ENCODE measurements around the gene GRIP2. TPM values are rescaled to one million over a fixed set of nuclear protein-coding genes. Genes with fewer than 3 reads are reported as not detected.

GRIP2 gene
- total RNA-seq, 1 experiment from 2014 or later: not detected

GRCh38 chr3:14536837-14537589 lies 3.1 kb downstream of the GRIP2 start:
- no peak overlapping the region for H3K27ac Mint-ChIP-seq (ENCODE audit: unreplicated experiment)
- H3K4me3 Mint-ChIP-seq (ENCODE audit: low read depth, unreplicated experiment): no peak overlapping the region
- no peaks in the 10 kb centered on the region for H3K4me1 Mint-ChIP-seq (ENCODE audit: low read depth, unreplicated experiment)
- H3K36me3 Mint-ChIP-seq (ENCODE audit: insufficient read depth, unreplicated experiment): no peaks in the 10 kb centered on the region
- BruUV-seq (replicated peaks): no TSS peak
- no peak for TF ChIP-seq CTCF (IDR thresholded peaks at IDR 0.05; ENCODE audit: unreplicated experiment)
- H3K27me3 Mint-ChIP-seq (ENCODE audit: unreplicated experiment): peaks cover 3% of the 10 kb centered on the region
- intact Hi-C loops (cut with micrococcal nuclease; ENCODE audit: unreplicated experiment): no loop called here
- DNase-seq: no peak
- CTCF ChIA-PET: no interaction called here
- no peaks in the 10 kb centered on the region for H3K9me3 Mint-ChIP-seq (ENCODE audit: low read depth, unreplicated experiment)

- Mint-ChIP-seq H3K27me3 (ENCODE audit: unreplicated experiment) (peaks cover 5% of the 10 kb centered on the region), H3K4me3 (ENCODE audit: low read depth, unreplicated experiment) (no peak overlapping the region), H3K9me3 (ENCODE audit: low read depth, unreplicated experiment) (no peaks in the 10 kb centered on the region), H3K27ac (ENCODE audit: unreplicated experiment) (no peak overlapping the region), H3K36me3 (ENCODE audit: insufficient read depth, unreplicated experiment) (no peaks in the 10 kb centered on the region), H3K4me1 (ENCODE audit: low read depth, unreplicated experiment) (no peaks in the 10 kb centered on the region)
- BruUV-seq (replicated peaks): no TSS peak
- intact Hi-C loops (cut with micrococcal nuclease; ENCODE audit: unreplicated experiment): no loop called here
- DNase-seq: no peak
- CTCF ChIA-PET: no interaction called here
- TF ChIP-seq CTCF (IDR thresholded peaks at IDR 0.05; ENCODE audit: unreplicated experiment): no peak
Measured at GRCh38 chr3:14536055-14536815, 3.9 kb downstream of the GRIP2 start.

- Mint-ChIP-seq H3K4me1 (ENCODE audit: low read depth, unreplicated experiment) (no peaks in the 10 kb centered on the region), H3K36me3 (ENCODE audit: insufficient read depth, unreplicated experiment) (no peaks in the 10 kb centered on the region), H3K9me3 (ENCODE audit: low read depth, unreplicated experiment) (no peaks in the 10 kb centered on the region), H3K4me3 (ENCODE audit: low read depth, unreplicated experiment) (no peak overlapping the region), H3K27ac (ENCODE audit: unreplicated experiment) (no peak overlapping the region), H3K27me3 (ENCODE audit: unreplicated experiment) (peaks cover 11% of the 10 kb centered on the region)
- TF ChIP-seq CTCF (IDR thresholded peaks at IDR 0.05; ENCODE audit: unreplicated experiment): no peak
- intact Hi-C loops (cut with micrococcal nuclease; ENCODE audit: unreplicated experiment): no loop called here
- no peak for DNase-seq
- BruUV-seq (replicated peaks): no TSS peak
- CTCF ChIA-PET: no interaction called here
Measured at GRCh38 chr3:14535616-14536015, 4.5 kb downstream of the GRIP2 start.

- no peak overlapping the region for H3K4me3 Mint-ChIP-seq (ENCODE audit: low read depth, unreplicated experiment)
- peaks cover 21% of the 10 kb centered on the region for H3K27me3 Mint-ChIP-seq (ENCODE audit: unreplicated experiment)
- TF ChIP-seq CTCF (IDR thresholded peaks at IDR 0.05; ENCODE audit: unreplicated experiment): no peak
- no peaks in the 10 kb centered on the region for H3K36me3 Mint-ChIP-seq (ENCODE audit: insufficient read depth, unreplicated experiment)
- H3K27ac Mint-ChIP-seq (ENCODE audit: unreplicated experiment): no peak overlapping the region
- no peaks in the 10 kb centered on the region for H3K4me1 Mint-ChIP-seq (ENCODE audit: low read depth, unreplicated experiment)
- CTCF ChIA-PET: interaction anchor here (0.6 kb wide), 1 partner anchor 629 kb away, joined by 4 read pairs; no protein-coding TSS in a partner anchor
- no peaks in the 10 kb centered on the region for H3K9me3 Mint-ChIP-seq (ENCODE audit: low read depth, unreplicated experiment)
- intact Hi-C loops (cut with micrococcal nuclease; ENCODE audit: unreplicated experiment): no loop called here
- no TSS peak for BruUV-seq (replicated peaks)
- DNase-seq: no peak
Measured at GRCh38 chr3:14534516-14535191, 5.5 kb downstream of the GRIP2 start.

Data from Calu3 (cell line).